HG03039 (cell line): ENCODE measurements around the gene ZNF831.

Experiments
- ATAC-seq: cut with Tn5 transposase; IDR thresholded peaks from one replicate; pipeline ENCODE4 v1.9.1; 2021; ENCODE audit warnings: mild to moderate bottlenecking, moderate library complexity; ENCODE audit not compliant: unreplicated experiment

The ZNF831 gene

DNA sequence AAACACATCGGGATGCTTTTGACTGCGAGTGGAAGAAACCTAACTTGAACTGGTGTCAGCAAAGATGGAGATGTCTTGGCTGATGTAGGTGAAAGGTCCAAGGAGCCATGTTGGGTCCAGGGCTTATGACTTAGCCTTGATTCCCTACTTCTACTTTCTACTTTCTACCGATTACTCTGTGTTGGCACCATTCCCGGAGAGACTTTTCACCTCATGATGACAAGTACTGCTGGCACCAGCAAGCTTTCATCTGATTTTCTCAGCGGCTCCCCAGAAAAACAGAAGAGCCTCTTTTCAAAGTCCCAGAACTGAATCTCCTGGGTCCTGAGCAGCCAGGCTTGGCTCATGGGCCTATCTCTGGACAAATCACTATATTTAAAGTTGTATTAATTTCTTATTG, 131.9 kb downstream of the ZNF831 start:
- ATAC-seq = no peak

DNA sequence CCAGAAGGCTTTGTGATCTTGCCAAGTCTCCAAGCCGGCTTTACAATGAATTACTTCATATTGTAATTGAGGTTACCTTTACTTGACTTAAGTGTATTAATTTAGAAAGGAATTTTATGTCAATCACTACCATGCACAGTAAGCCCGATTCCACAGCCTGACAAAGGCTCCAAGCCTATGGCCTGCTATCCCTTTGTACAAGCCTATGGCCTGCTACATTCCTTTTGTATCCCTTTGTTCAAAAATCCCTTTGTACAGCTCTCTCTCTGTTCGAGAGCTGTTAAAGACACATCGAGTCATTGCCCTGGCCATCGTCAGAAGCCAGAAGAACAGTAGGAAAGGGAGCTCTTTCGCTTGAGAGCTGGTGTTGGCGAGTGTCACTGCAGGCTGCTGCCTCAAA, 134.1 kb downstream of the ZNF831 start:
- ATAC-seq = no peak

DNA sequence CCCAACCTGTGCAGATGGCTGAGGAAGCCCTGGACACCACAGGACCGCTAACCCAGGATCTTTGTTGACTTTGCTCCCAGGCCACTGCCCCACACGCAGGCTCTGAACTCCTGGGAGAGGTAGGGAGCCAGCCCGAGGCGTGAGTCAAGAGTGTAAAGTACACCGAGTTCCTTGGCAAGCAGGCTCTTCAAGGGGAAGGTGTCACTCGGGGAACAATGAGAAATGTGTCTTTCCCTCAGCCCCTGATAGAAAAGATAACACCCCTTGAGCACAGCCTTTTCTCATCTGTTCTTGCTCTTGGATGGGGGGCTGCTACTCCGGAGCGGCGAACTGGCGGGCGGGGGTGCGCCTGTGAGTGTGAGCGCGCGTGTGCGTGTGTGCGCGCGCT, 136.3 kb downstream of the ZNF831 start:
- ATAC-seq = no peak

DNA sequence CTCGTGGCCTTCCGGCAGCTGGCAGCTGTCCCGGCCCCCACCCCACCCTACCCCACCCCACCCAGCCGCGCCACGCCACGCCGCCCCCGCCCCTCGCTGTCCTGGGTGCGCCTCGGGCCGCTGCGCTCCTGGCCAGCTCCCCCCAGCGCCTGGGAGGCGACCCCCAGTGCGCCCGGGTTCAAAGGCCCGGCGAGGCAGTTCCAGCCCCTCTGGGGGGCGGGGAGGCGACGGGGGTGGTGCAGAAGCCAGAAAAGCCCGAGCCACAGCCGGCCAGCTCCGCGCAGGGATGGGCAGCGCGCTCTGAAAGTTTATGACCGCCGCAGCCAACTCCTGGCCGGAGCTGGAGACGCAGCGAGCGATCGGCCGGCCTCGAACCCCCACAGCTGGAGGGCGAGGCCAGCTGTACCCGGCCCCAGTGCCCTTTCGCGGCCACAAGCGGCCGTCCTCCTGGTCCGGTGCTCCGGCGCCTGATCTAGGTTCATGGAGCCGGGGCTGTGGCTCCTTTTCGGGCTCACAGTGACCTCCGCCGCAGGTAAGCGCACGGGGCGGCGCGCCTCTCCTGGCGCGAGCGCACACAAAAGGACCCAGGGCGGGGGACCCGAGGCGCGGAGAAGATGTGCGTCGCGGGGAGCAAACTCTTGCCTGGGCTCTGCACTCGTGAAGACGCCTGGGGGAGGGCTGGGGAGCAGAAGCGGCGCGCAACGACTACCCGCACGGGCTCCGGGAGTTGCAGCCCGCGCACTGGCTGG, 136.9 kb downstream of the ZNF831 start, which contains the start of gene EDN3:
Gene EDN3 (plus strand): TSS at position 279 of the 749 bp plus-strand sequence. CDS start 202 bp downstream, at position 481.
- ATAC-seq = no peak

DNA sequence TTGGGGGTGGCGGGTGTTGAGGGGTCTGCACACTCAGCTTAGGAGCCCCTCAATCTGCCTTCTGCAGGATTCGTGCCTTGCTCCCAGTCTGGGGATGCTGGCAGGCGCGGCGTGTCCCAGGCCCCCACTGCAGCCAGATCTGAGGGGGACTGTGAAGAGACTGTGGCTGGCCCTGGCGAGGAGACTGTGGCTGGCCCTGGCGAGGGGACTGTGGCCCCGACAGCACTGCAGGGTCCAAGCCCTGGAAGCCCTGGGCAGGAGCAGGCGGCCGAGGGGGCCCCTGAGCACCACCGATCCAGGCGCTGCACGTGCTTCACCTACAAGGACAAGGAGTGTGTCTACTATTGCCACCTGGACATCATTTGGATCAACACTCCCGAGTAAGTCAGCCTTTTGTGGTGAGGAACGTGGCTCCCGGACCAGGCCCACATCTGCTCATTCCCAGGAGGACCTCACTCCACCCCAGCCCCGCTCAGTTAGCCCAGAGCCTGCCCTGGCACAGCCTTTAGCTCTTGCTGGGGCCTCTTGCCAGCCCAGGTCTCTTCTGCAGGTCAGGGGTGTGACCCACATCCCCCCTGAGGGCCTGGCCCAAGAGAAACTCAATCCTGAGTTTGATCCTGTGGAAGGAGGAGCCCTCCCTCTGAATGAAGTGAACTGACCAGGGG, 137.9 kb downstream of the ZNF831 start:
- ATAC-seq = no peak

DNA sequence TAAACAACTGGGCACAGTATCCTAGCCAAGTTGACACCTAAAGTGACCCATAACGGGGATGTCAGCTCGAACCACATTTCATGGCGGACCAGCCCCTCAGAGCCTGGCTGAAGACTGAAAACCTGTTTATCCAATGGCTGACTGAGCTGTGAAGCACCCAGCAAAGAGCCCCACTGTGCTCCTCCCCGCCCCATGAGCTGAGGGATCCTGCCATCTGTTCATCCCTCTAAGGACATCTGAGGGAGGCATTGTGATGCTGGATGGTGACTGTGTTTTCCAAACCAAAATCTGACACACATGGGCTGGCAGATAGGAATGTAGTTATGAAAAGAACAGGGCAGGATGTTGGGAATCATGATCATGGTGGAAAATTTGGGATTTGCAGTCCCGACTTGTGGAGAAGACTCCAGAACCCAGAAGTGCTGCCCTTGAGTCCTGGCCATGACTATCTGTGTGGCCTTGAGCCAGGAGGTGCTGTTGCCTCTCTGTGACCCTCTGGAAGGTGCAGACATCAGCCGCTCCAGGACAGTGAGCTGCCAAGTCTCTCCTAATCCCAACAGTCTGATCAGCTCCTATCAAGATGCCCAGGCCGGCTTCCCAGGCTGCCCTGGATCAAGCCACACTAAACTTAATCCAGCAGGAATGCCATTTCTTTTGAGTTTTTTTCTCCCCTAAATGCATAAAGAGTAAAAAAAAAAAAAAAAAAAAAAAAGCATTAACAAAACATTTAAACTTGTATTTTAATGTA, 142.5 kb downstream of the ZNF831 start:
- no peak for ATAC-seq

DNA sequence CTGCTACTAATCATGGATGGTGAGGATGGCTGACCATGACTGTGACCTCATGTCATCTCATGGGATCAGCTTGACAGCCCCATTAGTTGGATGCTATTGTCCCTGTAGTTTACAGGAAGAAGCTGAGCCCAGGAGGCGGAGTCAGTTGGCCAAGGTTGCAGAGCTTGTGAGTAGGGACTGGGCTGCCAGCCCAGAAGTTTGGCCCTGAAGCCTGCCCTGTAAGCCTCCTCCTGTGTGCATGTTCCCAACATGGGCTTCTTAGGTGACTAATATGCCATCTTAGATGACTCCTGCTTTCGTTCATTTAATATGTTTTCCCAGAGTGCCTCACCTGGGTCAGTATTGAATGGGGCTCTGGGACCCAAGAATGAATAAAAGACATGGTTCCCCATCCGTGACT, 143.6 kb downstream of the ZNF831 start:
- ATAC-seq = no peak
